ENCODE measurements around the gene ZNF730. TPM values are rescaled to one million over a fixed set of nuclear protein-coding genes. Genes with fewer than 3 reads are reported as not detected.

Gene ZNF730
- total RNA-seq, 1 experiment from 2014 or later: 1.2 TPM

DNA sequence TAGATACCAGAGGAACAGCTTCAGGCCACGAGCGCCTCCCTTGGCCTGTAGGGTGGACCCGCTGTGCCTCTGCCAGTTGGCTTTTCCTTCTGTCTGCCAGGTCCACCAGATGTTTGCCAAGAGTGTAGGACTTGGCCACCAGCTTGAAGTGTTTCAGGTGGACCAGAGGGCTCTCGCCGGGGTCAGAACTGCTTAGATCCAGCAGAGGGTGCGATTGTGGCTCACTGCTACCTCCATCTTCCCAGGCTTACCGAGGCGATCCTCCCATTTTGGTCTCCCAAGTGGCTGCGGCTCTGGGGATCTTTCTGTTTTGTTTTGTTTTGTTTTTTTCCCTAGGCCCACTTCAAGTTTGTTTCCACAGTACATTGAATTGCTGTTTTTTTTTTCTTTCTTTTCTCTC lies 23.0 kb upstream of the ZNF730 start:
- Histone ChIP-seq H3K9me2 (replicated peaks; ENCODE audit: low read length) (no peaks in the 10 kb centered on the region), H3K4me1 (ENCODE audit: insufficient read depth, low read length) (no peaks in the 10 kb centered on the region), H3K27me3 (ENCODE audit: low read length) (no peaks in the 10 kb centered on the region), H3K27ac (ENCODE audit: low read length) (no peak overlapping the region), H3K36me3 (ENCODE audit: low read depth, low read length) (peaks cover 6% of the 10 kb centered on the region; the same call in 1 of the 2 replicates), H2AFZ (ENCODE audit: low read length) (no peak overlapping the region), H3F3A (ENCODE audit: low read length, unreplicated experiment) (no peaks in the 10 kb centered on the region), H3K4me2 (ENCODE audit: low read length) (no peak overlapping the region), H3K9me3 (ENCODE audit: low read length) (peaks cover 15% of the 10 kb centered on the region), H3K4me3 (ENCODE audit: low read length) (no peak overlapping the region), H4K20me1 (ENCODE audit: low read length) (no peaks in the 10 kb centered on the region), H3K79me2 (ENCODE audit: low read length) (no peaks in the 10 kb centered on the region), H3K9ac (ENCODE audit: low read length) (no peak overlapping the region)
- BruUV-seq (replicated peaks): no TSS peak
- no peak for DNase-seq
- ChIA-PET POLR2A (ENCODE audit: unreplicated experiment) (no interaction called here), CTCF (no interaction called here)
- ATAC-seq: no peak
- intact Hi-C loops (cut with micrococcal nuclease): no loop called here
- TF ChIP-seq EZH2 (IDR thresholded peaks at IDR 0.05; ENCODE audit: low read length, unreplicated experiment): no peak
- TF ChIP-seq, protein P1, sequence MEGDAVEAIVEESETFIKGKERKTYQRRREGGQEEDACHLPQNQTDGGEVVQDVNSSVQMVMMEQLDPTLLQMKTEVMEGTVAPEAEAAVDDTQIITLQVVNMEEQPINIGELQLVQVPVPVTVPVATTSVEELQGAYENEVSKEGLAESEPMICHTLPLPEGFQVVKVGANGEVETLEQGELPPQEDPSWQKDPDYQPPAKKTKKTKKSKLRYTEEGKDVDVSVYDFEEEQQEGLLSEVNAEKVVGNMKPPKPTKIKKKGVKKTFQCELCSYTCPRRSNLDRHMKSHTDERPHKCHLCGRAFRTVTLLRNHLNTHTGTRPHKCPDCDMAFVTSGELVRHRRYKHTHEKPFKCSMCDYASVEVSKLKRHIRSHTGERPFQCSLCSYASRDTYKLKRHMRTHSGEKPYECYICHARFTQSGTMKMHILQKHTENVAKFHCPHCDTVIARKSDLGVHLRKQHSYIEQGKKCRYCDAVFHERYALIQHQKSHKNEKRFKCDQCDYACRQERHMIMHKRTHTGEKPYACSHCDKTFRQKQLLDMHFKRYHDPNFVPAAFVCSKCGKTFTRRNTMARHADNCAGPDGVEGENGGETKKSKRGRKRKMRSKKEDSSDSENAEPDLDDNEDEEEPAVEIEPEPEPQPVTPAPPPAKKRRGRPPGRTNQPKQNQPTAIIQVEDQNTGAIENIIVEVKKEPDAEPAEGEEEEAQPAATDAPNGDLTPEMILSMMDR (conservative IDR thresholded peaks at IDR 0.05; ENCODE audit: low read depth, low read length): no peak
- TF ChIP-seq EZH2phosphoT487 (IDR thresholded peaks at IDR 0.05; ENCODE audit: borderline replicate concordance, low read length): no peak

DNA sequence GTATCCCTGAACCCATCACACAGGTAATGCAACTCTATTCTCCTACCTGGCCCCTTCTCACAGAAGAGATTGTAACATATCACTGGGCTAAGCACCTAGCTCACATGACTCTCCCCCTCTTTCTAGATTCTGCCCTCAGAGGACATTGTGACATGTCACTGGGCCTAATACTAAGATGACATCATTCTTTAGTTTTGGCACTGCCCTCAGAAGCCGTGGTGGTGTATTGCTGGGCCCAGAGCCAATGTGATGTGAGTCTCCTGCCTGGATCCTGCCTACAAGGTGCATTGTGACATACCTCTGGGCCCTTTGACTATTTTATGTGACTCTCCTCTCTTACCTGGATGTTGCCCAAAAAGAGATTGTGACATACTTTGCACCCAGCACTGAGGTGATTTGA lies 21.4 kb upstream of the ZNF730 start:
- ATAC-seq (no peak), DNase-seq (no peak)
- H3K4me2 ChIP-seq (ENCODE audit: low read length): no peak overlapping the region
- ChIA-PET CTCF (no interaction called here), POLR2A (ENCODE audit: unreplicated experiment) (no interaction called here)
- no peak overlapping the region for H3K27ac ChIP-seq (ENCODE audit: low read length)
- TF ChIP-seq, protein P1 (conservative IDR thresholded peaks at IDR 0.05; ENCODE audit: low read depth, low read length): no peak
- TF ChIP-seq EZH2phosphoT487 (IDR thresholded peaks at IDR 0.05; ENCODE audit: borderline replicate concordance, low read length) (no peak), EZH2 (IDR thresholded peaks at IDR 0.05; ENCODE audit: low read length, unreplicated experiment) (no peak)
- H4K20me1 ChIP-seq (ENCODE audit: low read length): no peaks in the 10 kb centered on the region
- no peaks in the 10 kb centered on the region for H3K9me2 ChIP-seq (replicated peaks; ENCODE audit: low read length)
- BruUV-seq (replicated peaks): no TSS peak
- no peak overlapping the region for H3K4me3 ChIP-seq (ENCODE audit: low read length)
- intact Hi-C loops (cut with micrococcal nuclease): no loop called here
- no peaks in the 10 kb centered on the region for H3K27me3 ChIP-seq (ENCODE audit: low read length)
- no peak overlapping the region for H2AFZ ChIP-seq (ENCODE audit: low read length)
- no peaks in the 10 kb centered on the region for H3K79me2 ChIP-seq (ENCODE audit: low read length)
- no peak overlapping the region for H3K9ac ChIP-seq (ENCODE audit: low read length)
- peaks cover 14% of the 10 kb centered on the region; the same call in 1 of the 2 replicates for H3K36me3 ChIP-seq (ENCODE audit: low read depth, low read length)
- H3K4me1 ChIP-seq (ENCODE audit: insufficient read depth, low read length): no peaks in the 10 kb centered on the region
- H3K9me3 ChIP-seq (ENCODE audit: low read length): peaks cover 23% of the 10 kb centered on the region
- no peaks in the 10 kb centered on the region for H3F3A ChIP-seq (ENCODE audit: low read length, unreplicated experiment)

GRCh38 chr19:23098286-23098685 lies 18.5 kb upstream of the ZNF730 start:
- H3K36me3 ChIP-seq (ENCODE audit: low read depth, low read length): peaks cover 14% of the 10 kb centered on the region; the same call in 1 of the 2 replicates

More at GRCh38 chr19:23098286-23098685, 18.5 kb upstream of the ZNF730 start:
- Histone ChIP-seq H3K4me3 (ENCODE audit: low read length) (no peak overlapping the region), H3K9me2 (replicated peaks; ENCODE audit: low read length) (no peaks in the 10 kb centered on the region), H3K27ac (ENCODE audit: low read length) (no peak overlapping the region), H4K20me1 (ENCODE audit: low read length) (no peaks in the 10 kb centered on the region), H3K4me1 (ENCODE audit: insufficient read depth, low read length) (no peaks in the 10 kb centered on the region), H2AFZ (ENCODE audit: low read length) (no peak overlapping the region), H3K4me2 (ENCODE audit: low read length) (no peak overlapping the region), H3K79me2 (ENCODE audit: low read length) (no peaks in the 10 kb centered on the region), H3K9ac (ENCODE audit: low read length) (no peak overlapping the region), H3K27me3 (ENCODE audit: low read length) (no peaks in the 10 kb centered on the region), H3K9me3 (ENCODE audit: low read length) (peaks cover 22% of the 10 kb centered on the region), H3F3A (ENCODE audit: low read length, unreplicated experiment) (no peaks in the 10 kb centered on the region)
- TF ChIP-seq, protein P1 (conservative IDR thresholded peaks at IDR 0.05; ENCODE audit: low read depth, low read length): no peak
- no peak for TF ChIP-seq EZH2phosphoT487 (IDR thresholded peaks at IDR 0.05; ENCODE audit: borderline replicate concordance, low read length)
- TF ChIP-seq EZH2 (IDR thresholded peaks at IDR 0.05; ENCODE audit: low read length, unreplicated experiment): no peak
- BruUV-seq (replicated peaks): no TSS peak
- CTCF ChIA-PET: no interaction called here
- POLR2A ChIA-PET (ENCODE audit: unreplicated experiment): no interaction called here
- no peak for DNase-seq
- intact Hi-C loops (cut with micrococcal nuclease): no loop called here
- ATAC-seq: no peak

All from PC-3 (cell line).